ENCODE data around the gene SLC25A33.

GRCh38 chr1:9490605-9491339 lies 48.5 kb upstream of the SLC25A33 start:
- TF ChIP-seq CTCF (IDR thresholded peaks at IDR 0.05): peak; percentile 90 to 94 (median 92)
- no peak for TF ChIP-seq POLR2A (IDR thresholded peaks at IDR 0.05)

All from right lobe of liver (tissue), 4 donors.